Mesendoderm (in vitro differentiated cells): ENCODE measurements around the gene SRGAP2C.
"Not testable (repeated sequence)": the region's sequence is repeated elsewhere in the genome, so short reads cannot be mapped to it uniquely, and the experiment has no call there.

Experiments
- DNase-seq: peaks from one replicate; pipeline ENCODE4 v3.0.0; 2013
- H2AK5ac ChIP-seq: 2 replicates; pipeline ENCODE4 v1.6.1; 2013; ENCODE audit warnings: low read length, inconsistent platforms
- H2BK120ac ChIP-seq: 2 replicates; pipeline ENCODE4 v1.6.1; 2013; ENCODE audit warnings: low read depth, mild to moderate bottlenecking, low read length, moderate library complexity, mixed read lengths
- H2BK15ac ChIP-seq: replicated peaks from 2 replicates; pipeline ENCODE4 v1.6.1; 2013; ENCODE audit warnings: low read depth, mild to moderate bottlenecking, moderate library complexity
- H2BK5ac ChIP-seq: 2 replicates; pipeline ENCODE4 v1.6.1; 2013; ENCODE audit warnings: low read length, inconsistent platforms
- H3K18ac ChIP-seq: 2 replicates; pipeline ENCODE4 v1.6.1; 2013; ENCODE audit warnings: mild to moderate bottlenecking, low read length, mixed read lengths
- H3K23ac ChIP-seq: one replicate; pipeline ENCODE4 v1.6.1; 2013; ENCODE audit warnings: low read length
- H3K27ac ChIP-seq: 2 replicates; pipeline ENCODE4 v1.5.1; 2013; ENCODE audit warnings: low read depth, mild to moderate bottlenecking, inconsistent platforms, low read length, moderate library complexity
- H3K27me3 ChIP-seq: 2 replicates; pipeline ENCODE4 v1.6.1; 2013; ENCODE audit warnings: low read length, control low read depth, mild to moderate bottlenecking, inconsistent platforms; ENCODE audit not compliant: insufficient read depth, poor library complexity
- H3K36me3 ChIP-seq: 2 replicates; pipeline ENCODE4 v1.6.1; 2013; ENCODE audit warnings: low read length, inconsistent platforms; ENCODE audit not compliant: control insufficient read depth, insufficient read depth
- H3K4ac ChIP-seq: one replicate; pipeline ENCODE4 v1.6.1; 2013; ENCODE audit warnings: low read depth, mild to moderate bottlenecking, low read length, moderate library complexity
- H3K4me1 ChIP-seq: 2 replicates; pipeline ENCODE4 v1.6.1; 2013; ENCODE audit warnings: low read depth, low read length, inconsistent platforms; ENCODE audit not compliant: control insufficient read depth
- H3K4me2 ChIP-seq: 2 replicates; pipeline ENCODE4 v1.6.1; 2013; ENCODE audit warnings: low read length
- H3K4me3 ChIP-seq: 2 replicates; pipeline ENCODE4 v1.5.1; 2013; ENCODE audit warnings: mild to moderate bottlenecking, low read length
- H3K56ac ChIP-seq: one replicate; pipeline ENCODE4 v1.6.1; 2013; ENCODE audit warnings: low read length
- H3K79me1 ChIP-seq: 2 replicates; pipeline ENCODE4 v1.6.1; 2013; ENCODE audit warnings: low read length, inconsistent platforms
- H3K79me2 ChIP-seq: 2 replicates; pipeline ENCODE4 v1.6.1; 2013; ENCODE audit warnings: mild to moderate bottlenecking, low read length; ENCODE audit not compliant: control insufficient read depth, insufficient read depth
- H3K9ac ChIP-seq: 2 replicates; pipeline ENCODE4 v1.6.1; 2013; ENCODE audit warnings: low read length, inconsistent platforms
- H4K5ac ChIP-seq: one replicate; pipeline ENCODE4 v1.6.1; 2013; ENCODE audit warnings: low read length
- H4K8ac ChIP-seq: one replicate; pipeline ENCODE4 v1.6.1; 2013; ENCODE audit warnings: low read depth, mild to moderate bottlenecking, control low read depth, low read length, moderate library complexity
- WGBS: extraction: QIAGEN DNeasy Blood & Tissue Kit; methylation state at CpG from one replicate; pipeline ENCODE4 v1.1.7; 2013; ENCODE audit warnings: low lambda C conversion rate, missing lambda C conversion rate; ENCODE audit not compliant: insufficient coverage; ENCODE audit errors: extremely low coverage; 5-methylcytosine and 5-hydroxymethylcytosine counted together

The SRGAP2C gene

GRCh38 chr1:121269309-121269708 lies 84.5 kb downstream of the SRGAP2C start:
- H3K18ac ChIP-seq, H3K9ac ChIP-seq, H3K27me3 ChIP-seq, H2AK5ac ChIP-seq, H3K4me1 ChIP-seq, H2BK5ac ChIP-seq, H3K79me1 ChIP-seq, H4K5ac ChIP-seq, H3K4me2 ChIP-seq, H3K27ac ChIP-seq, H3K36me3 ChIP-seq, H3K56ac ChIP-seq, H3K4ac ChIP-seq, H3K23ac ChIP-seq, H2BK15ac ChIP-seq, H2BK120ac ChIP-seq, DNase-seq, H3K79me2 ChIP-seq, H4K8ac ChIP-seq, H3K4me3 ChIP-seq: not testable (repeated sequence)
- no CpG with 5 or more reads among the region's 1 CpG for WGBS

DNA sequence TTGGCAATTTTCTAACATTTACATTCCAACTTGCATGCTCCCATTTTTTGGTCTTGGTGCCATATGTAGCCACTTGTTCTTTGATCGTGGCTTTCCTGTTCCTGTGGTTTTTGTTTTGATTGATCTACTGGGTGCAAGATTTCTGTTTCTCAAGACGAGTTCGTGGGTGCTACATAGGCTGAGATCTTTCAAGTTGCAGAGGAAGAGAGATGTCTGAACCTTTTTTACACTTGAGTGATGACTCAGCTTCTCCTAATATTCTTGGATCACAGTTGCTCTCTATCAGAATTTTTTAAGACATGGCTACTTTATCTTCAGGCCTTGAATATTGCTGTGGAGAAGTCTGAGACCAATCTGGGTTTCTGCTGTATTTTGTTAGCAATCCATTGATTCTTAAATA lies 85.2 kb downstream of the SRGAP2C start:
- not testable (repeated sequence) for H4K5ac ChIP-seq, H3K18ac ChIP-seq, H3K23ac ChIP-seq, H3K4me2 ChIP-seq, H3K36me3 ChIP-seq, H3K27me3 ChIP-seq, H3K4ac ChIP-seq, H2BK15ac ChIP-seq, H2BK120ac ChIP-seq, H2BK5ac ChIP-seq, H3K27ac ChIP-seq, H3K4me3 ChIP-seq, H3K56ac ChIP-seq, H3K79me1 ChIP-seq, DNase-seq, H2AK5ac ChIP-seq, H4K8ac ChIP-seq, H3K9ac ChIP-seq, H3K4me1 ChIP-seq, H3K79me2 ChIP-seq
- WGBS, result no CpG with 5 or more reads among the region's 3 CpGs

- not testable (repeated sequence) for H3K9ac ChIP-seq, H3K4me2 ChIP-seq, H2BK120ac ChIP-seq, H2BK5ac ChIP-seq, H3K27ac ChIP-seq, H3K79me1 ChIP-seq, H3K27me3 ChIP-seq, DNase-seq, H4K5ac ChIP-seq, H3K4me3 ChIP-seq, H4K8ac ChIP-seq, H2BK15ac ChIP-seq, H3K56ac ChIP-seq, H3K36me3 ChIP-seq, H3K4ac ChIP-seq, H3K18ac ChIP-seq, H3K79me2 ChIP-seq, H3K4me1 ChIP-seq, H3K23ac ChIP-seq, H2AK5ac ChIP-seq
- WGBS, result no CpG with 5 or more reads among the region's 4 CpGs
Observed at GRCh38 chr1:121271143-121271715, 86.5 kb downstream of the SRGAP2C start.

- H4K8ac ChIP-seq, H4K5ac ChIP-seq, H3K27me3 ChIP-seq, H3K4ac ChIP-seq, H2BK120ac ChIP-seq, H3K4me3 ChIP-seq, H3K79me1 ChIP-seq, H3K23ac ChIP-seq, H3K79me2 ChIP-seq, H2BK5ac ChIP-seq, DNase-seq, H2BK15ac ChIP-seq, H3K4me1 ChIP-seq, H2AK5ac ChIP-seq, H3K27ac ChIP-seq, H3K36me3 ChIP-seq, H3K4me2 ChIP-seq, H3K9ac ChIP-seq, H3K56ac ChIP-seq, H3K18ac ChIP-seq: not testable (repeated sequence)
- no CpG with 5 or more reads among the region's 2 CpGs for WGBS
Observed at GRCh38 chr1:121275435-121275834, 90.7 kb downstream of the SRGAP2C start.

GRCh38 chr1:121278202-121278601 lies 93.4 kb downstream of the SRGAP2C start:
- H3K4ac ChIP-seq, H3K4me1 ChIP-seq, H3K9ac ChIP-seq, H3K79me2 ChIP-seq, H2BK5ac ChIP-seq, H3K27ac ChIP-seq, H2BK15ac ChIP-seq, H3K56ac ChIP-seq, H3K4me2 ChIP-seq, H3K36me3 ChIP-seq, DNase-seq, H4K8ac ChIP-seq, H2AK5ac ChIP-seq, H3K18ac ChIP-seq, H2BK120ac ChIP-seq, H4K5ac ChIP-seq, H3K23ac ChIP-seq, H3K27me3 ChIP-seq, H3K79me1 ChIP-seq, H3K4me3 ChIP-seq: not testable (repeated sequence)
- no CpG with 5 or more reads among the region's 3 CpGs for WGBS

DNA sequence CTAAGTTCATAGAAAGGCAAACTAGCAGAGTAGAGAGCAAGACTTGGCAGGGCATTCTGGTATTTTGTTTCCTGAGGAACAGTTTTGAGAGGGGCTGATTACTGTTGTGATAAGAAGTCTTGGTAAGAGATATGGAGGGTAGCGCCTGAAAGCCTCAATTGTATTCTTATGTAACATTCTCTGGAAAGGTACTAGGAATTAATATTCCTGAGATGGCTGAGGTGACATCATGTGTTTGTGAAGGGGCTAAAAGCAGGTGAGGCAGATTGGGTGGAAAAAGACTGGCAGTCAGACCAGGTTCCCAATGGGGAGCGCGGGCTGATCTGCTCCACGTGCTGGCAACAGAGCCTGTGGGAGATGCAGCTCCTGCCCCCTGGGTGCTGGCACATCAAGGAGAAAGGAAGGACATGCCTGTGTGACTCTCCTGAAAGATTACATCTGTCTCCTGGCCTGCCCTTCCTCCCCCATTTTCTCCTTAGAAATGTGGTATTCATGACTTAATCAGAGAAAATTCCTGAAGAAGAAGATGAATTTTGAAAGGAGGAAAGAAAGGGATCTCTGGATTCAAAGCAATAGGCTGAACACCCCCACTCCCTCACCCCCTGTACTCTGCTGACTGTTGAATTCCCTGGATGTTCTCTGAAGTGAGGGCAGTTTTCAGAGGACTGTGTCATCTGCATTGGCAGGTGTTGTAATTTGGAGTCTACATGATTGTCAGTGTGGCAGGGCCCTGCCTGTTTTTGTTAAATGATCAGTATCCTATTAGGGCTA lies 94.2 kb downstream of the SRGAP2C start:
- H3K36me3 ChIP-seq, H3K4ac ChIP-seq, H3K18ac ChIP-seq, H3K27ac ChIP-seq, H3K4me3 ChIP-seq, H3K27me3 ChIP-seq, H3K79me2 ChIP-seq, H2BK5ac ChIP-seq, H4K8ac ChIP-seq, H3K79me1 ChIP-seq, H2BK15ac ChIP-seq, H4K5ac ChIP-seq, H3K4me1 ChIP-seq, H3K23ac ChIP-seq, H3K4me2 ChIP-seq, H2AK5ac ChIP-seq, H3K9ac ChIP-seq, H3K56ac ChIP-seq, H2BK120ac ChIP-seq: not testable (repeated sequence)
- WGBS, result no CpG with 5 or more reads among the region's 4 CpGs
- peak; percentile 0 for DNase-seq
